GM19193 (cell line): Measurements from ENCODE around the gene DNA2.

Experiments used
- POLR2A ChIP-seq: IDR thresholded peaks from 4 replicates; pipeline ENCODE4 v1.6.1; 2011; ENCODE audit not compliant: insufficient read depth, insufficient read length; ENCODE audit errors: extremely low read depth

Gene DNA2

DNA sequence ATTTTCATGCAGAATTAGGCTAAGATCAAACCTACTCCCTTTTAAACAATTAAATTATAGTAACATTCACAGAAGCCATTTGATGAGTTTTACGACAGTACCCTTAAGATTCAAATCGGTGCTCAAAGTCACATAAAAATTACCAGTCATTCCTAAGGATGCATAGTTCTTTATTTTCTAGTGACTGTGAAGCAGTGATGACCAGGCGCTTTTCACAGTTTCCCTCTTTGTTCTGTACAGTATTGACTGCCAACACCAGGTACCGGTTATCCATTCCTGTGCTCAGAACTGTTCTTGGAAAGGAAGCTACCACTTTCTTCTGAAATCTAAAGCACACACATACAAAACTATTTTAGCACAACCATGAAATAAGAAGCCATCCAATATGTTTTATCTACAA is 1.9 kb downstream of the DNA2 start:
- no peak for TF ChIP-seq POLR2A

DNA sequence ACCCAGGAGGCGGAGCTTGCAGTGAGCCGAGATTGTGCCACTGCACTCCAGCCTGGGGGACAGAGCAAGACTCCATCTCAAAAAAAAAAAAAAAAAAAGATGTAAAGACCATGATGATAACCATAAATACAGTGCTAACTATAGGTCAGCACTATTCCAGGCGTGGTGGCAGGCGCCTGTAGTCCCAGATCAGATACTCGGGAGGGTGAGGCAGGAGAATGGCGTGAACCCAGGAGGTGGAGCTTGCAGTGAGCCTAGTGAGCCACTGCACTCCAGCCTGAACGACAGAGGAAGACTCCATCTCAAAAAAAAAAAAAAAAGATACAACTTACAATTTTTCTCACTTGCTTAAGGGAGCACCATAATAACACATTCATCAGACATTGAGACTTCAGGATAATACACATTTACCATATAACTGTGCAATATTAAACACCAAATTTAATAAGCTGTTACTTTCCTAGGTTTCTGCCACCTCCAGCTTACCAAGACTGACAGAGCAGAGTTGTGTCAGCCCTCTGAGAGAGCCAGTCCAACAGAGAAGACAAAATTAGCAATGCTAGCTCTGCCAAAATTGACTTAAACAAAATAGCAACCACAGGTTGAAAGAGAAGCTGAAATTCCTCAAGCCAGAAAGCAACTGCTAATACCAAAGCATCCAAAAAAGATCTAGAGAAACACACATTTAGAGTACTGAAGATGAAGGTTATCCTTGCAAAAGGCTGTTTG is 8.2 kb downstream of the DNA2 start:
- TF ChIP-seq POLR2A, result no peak

DNA sequence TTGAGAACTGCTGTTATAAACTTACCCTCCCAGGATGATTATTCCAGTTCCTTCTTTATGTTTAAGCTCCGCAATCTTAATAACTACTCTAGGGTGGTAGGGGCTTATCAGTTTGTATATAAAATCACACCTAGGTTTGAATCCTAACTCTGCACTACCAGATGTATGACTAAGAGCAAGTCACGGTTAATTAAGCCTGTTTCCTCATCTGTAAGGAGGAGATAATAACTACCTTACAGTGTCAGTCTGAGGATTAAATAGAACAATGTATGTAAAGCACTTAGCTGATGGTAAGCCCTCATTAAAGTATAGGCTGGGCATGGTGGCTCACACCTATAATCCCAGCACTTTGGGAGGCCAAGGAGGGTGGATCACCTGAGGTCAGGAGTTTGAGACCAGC is 9.2 kb downstream of the DNA2 start:
- TF ChIP-seq POLR2A, result no peak

DNA sequence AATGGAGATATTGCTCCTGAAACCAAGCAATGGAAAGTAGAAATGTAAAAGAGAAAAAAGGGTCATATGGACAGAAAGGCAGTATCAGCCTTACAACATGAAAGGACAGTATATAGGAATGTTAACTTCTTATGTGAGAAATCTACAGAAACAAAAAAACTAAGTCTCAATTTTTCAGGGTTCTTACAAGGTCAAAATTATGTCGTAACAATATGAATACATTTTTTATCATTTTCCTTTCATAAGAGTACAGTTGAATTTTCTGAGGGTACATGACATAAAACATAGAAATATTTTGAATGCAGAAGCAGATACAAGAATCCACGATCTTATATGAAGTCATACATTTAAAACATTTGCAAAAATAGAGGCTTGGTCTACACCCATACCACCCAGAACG is 10.7 kb downstream of the DNA2 start:
- no peak for TF ChIP-seq POLR2A

DNA sequence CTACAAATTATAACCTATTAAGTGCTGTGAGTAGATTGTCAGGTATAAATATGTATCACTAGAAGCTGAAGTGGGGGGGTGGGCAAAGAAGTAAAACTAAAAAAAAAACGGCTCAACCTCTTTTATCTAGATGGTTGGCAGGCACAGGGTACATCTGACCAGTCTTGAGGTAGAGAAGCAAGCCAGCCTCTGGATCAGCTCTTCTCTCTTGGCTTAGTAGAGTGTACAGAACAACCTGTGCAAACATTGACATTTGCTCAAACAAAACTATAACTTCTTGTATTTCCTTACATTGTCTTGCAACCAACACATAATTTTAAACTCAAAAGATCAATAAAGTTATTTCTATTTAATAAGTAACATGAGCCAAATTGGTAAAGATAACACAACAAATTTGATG is 25.6 kb downstream of the DNA2 start:
- no peak for TF ChIP-seq POLR2A

DNA sequence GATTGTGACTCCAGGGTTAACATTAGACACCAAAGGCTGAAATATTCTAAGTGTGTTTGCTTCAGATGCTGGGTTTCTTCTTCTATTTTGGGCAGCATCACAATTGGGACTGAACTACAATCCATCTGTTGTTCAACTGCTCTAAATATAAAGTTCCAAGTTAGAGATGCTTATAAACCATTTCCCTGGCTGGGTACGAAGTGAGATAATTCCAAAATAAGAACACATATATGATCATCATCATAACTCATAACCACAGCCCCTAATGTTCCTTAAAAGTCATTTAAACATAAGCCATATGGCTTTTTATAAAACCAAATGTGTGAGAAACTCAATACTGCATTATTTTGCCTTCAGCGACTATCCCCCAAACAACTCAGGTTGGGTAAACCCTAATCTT is 28.8 kb downstream of the DNA2 start:
- no peak for TF ChIP-seq POLR2A

DNA sequence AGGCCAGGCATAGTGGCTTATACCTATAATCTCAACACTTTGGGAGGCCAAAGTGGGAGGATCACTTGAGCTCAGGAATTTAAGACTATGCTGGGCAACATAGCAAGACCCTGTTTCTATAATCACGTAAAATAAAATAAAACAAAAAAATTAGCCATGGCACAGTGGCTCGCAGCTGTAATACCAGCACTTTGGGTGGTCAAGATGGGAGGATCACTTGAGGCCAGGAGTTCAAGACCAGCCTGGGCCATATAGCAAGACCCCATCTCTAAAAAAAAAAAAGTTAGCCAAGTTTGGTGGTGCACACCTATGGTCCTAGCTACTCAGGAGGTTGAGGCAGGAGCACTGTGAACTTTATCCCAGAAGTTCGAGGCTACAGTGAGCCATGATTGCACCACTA is 30.9 kb downstream of the DNA2 start:
- TF ChIP-seq POLR2A, result no peak

DNA sequence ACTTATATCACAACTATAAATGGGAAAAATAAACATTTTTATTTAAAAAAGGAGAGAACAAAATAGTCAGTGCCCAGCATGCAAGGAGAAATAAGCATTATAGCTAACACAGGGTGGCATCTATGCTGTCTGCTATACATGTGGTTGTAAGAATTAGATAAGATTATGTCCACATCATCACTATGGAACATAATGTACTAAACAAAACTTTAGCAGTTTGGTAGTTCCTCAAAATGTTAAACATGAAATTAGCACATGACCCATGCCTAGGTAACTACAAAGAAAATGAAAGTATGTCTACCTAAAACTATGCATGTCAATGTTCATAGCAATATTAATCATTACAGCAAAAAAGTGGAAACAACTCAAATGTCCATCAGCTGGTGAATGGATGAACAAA is 36.0 kb downstream of the DNA2 start:
- no peak for TF ChIP-seq POLR2A

DNA sequence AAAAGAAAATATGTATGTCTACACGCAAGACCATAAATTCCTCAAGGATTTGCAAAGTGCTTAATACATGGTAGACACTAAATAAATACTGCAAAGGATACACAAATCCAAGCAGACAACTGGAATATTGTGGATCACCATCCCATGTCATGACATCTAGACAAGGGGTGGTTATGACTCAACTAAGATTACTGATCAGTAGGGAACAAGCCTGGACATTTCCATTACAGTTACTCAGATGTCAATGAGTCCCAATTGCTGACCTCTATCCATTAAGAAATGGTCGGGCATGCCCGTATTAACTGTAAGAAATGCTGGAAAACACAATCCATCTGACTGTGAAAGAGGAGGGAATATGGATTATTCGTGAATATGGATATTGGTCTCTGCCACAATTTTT is 37.1 kb downstream of the DNA2 start:
- no peak for TF ChIP-seq POLR2A

DNA sequence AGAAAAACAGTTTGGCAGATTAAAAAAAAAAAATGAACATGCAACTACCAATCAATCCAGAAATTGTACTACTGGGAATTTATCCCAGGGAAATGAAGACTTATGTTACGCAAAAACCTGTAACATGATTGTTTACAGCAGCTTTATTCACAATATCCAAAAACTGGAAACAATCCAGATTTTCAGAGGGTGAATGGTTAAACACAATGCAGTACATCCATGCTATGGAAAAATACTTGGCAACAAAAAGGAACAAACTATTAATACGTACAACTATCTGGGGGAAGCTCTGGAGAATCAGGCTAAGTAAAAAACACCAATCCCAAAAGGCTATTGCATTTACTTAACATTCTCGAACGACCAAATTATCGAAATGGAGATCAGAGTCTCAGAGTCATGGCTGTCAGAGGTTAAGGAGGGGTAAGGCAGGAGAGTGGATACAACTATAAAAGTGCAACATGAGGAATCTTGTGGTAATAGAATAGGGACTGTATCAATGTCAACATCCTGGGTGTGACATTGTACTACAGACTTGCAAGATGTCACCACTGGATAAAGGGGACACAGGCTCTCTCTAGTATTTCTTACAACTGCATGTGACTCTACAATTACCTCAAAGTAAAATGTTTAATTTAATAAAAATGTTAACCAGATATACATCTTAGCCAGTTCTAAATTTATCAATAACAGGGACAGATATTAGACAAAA is 43.2 kb downstream of the DNA2 start:
- TF ChIP-seq POLR2A, result no peak

DNA sequence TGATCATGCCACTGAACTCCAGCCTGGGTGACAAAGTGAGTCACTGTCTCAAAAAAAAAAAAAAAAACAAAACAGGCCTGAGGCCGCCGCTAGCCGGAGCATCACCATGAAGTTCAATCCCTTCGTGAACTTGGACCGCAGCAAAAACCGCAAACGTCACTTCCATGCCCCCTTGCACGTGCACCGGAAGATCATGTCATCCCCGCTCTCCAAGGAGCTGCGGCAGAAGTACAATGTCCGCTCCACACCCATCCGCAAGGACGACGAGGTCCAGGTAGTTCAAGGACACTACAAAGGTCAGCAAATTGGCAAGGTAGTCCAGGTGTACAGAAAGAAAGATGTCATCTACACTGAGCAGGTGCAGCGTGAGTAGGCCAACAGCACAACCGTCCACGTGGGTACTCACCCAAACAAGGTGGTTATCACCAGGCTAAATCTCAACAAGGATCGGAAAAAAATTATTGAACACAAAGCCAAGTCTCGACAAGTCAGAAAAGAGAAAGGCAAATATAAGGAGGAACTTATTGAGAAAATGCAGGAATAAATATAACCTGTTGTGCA is 47.2 kb downstream of the DNA2 start:
- TF ChIP-seq POLR2A, result no peak

DNA sequence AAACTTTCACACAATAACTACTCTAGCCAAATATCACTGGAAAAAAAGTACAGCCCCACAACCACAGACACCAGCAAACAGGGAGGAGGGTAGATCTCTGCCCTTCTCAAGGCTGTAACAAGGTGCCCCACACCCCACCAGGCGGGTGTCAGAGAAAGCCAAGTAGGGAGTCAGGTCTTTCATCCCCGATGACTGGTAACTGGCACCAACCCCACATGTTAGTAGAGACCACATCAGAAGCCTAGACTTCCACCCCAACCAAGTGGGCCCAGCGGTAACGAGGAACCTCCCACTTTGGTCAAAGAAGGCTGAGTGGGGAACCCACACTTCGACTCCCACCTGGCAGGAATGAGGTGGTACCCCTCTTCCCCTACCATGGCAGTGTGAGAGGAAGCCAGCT is 48.3 kb downstream of the DNA2 start:
- no peak for TF ChIP-seq POLR2A

DNA sequence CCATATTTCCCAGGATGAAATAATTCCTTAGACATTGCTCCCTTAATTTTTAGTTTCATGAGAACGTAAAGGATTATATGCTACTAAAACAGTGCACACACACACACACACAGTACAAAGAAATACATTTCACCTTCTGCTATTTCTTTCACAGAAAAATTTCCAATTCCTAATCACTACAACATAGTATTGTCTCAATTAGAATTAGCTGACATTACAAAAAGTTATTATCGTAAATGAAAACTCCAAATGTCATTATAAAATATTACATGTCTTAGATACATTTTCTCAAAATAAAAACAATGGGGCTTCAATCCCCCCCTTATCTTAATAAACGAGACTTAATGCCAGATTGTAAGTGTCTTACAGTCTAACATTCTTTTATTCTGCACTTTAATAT is 52.4 kb downstream of the DNA2 start:
- TF ChIP-seq POLR2A, result no peak

DNA sequence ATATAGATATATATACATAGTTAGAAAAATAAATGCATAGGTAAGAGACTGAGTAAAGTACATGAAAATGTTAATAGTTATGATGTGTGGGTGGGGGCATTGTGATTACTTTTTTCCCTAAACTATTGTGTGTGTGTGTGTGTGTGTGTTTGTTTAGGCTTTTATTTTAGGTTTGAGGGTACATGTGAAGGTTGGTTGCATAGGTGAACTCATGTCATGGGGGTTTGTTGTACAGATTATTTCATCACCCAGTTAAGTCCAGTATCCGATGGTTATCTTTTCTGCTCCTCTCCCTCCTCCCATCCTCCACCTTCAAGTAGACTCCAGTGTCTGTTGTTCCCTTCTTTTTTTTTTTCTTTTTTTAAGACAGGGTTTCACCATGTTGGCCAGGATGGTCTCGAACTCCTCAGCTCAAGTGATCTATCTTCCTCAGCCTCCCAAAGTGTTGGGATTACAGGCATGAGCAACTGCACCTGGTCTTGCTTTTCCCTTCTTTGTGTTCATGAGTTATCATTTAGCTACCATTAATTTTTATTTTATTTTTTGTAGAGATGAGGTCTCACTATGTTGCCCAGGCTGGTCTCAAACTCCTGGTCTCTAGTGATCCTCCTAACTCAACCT is 62.8 kb downstream of the DNA2 start:
- TF ChIP-seq POLR2A, result no peak

DNA sequence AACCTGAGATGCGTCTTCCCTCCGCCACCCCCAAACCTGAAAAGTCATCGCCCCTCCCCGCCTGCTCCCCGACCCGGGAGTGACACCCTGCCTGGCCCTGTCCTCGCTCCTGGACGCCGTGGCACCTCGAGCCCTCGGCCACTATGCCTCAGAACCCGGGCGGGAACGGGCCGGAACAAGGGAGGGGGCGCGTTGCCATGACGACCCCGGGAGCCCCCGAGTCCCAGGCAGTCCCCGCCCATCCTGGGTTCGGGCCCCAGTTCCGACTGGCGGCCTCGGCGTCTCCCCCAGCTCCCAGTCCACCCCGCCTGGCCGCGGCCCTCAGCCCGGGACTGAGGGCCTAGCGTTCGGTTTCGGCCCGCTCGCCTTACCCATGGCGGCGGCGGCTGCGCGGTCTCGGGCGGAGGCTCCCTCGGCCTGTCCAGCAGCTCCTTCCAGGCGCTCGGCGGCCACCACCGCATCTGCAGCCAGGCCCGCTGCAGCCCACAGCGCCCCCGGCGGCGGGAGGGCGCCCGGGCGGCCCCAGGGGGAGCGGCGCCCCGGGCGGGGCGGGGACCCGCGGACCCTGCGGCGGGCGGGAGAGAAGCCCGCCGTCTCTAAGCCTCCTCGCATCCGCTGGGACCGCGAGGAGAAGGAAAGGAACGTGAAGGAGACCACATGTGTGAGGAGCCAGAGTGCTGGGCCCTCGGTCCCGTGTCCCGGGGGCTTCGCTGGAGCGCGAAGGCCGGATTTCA is 64.8 kb downstream of the DNA2 start, which contains the start of gene RUFY2:
RUFY2 (minus strand) TSS at position 463 of the 734 bp plus-strand sequence; CDS start at position 375, 88 bp downstream.
- TF ChIP-seq POLR2A, result peak; percentile 70
